ENCODE measurements around the gene SS18L1.

SS18L1 gene

GRCh38 chr20:62177307-62177706 lies 33.7 kb downstream of the SS18L1 start:
- no peak overlapping the region for H3K4me3 ChIP-seq (replicated peaks in 1 of 2; ENCODE audit: low read depth in 2 of 2, low read length in 2 of 2)
- no peak for DNase-seq (ENCODE audit: low read depth in 2 of 2)
- no peak for TF ChIP-seq CTCF (IDR thresholded peaks at IDR 0.05; ENCODE audit: low read depth, low read length)

GRCh38 chr20:62178316-62179161 lies 35.0 kb downstream of the SS18L1 start:
- no peak for TF ChIP-seq CTCF (IDR thresholded peaks at IDR 0.05; ENCODE audit: low read depth, low read length)
- H3K4me3 ChIP-seq (replicated peaks in 1 of 2; ENCODE audit: low read depth in 2 of 2, low read length in 2 of 2): no peak overlapping the region
- DNase-seq (ENCODE audit: low read depth in 2 of 2): no peak

- no peak for DNase-seq (ENCODE audit: low read depth in 2 of 2)
- TF ChIP-seq CTCF (IDR thresholded peaks at IDR 0.05; ENCODE audit: low read depth, low read length): no peak
- H3K4me3 ChIP-seq (replicated peaks in 1 of 2; ENCODE audit: low read depth in 2 of 2, low read length in 2 of 2): no peak overlapping the region
These were observed 35.6 kb downstream of the SS18L1 start for GRCh38 chr20:62179162-62179504.

GRCh38 chr20:62181808-62182207 lies 38.2 kb downstream of the SS18L1 start:
- H3K4me3 ChIP-seq (replicated peaks in 1 of 2; ENCODE audit: low read depth in 2 of 2, low read length in 2 of 2): no peak overlapping the region
- TF ChIP-seq CTCF (IDR thresholded peaks at IDR 0.05; ENCODE audit: low read depth, low read length): no peak
- no peak for DNase-seq (ENCODE audit: low read depth in 2 of 2)

- TF ChIP-seq CTCF (IDR thresholded peaks at IDR 0.05; ENCODE audit: low read depth, low read length): peak; percentile 2
- peak; percentile 95 to 96 for DNase-seq (ENCODE audit: low read depth in 2 of 2)
- peak within 1 kb of the TSS; percentile 85 to 91 for H3K4me3 ChIP-seq (replicated peaks in 1 of 2; ENCODE audit: low read depth in 2 of 2, low read length in 2 of 2)
These were observed 39.2 kb downstream of the SS18L1 start, which contains the start of gene MTG2 for GRCh38 chr20:62182469-62183425. Gene MTG2, plus strand, starts transcription at chr20:62183028. Its CDS starts 10,393 bp downstream, at chr20:62193421.

- H3K4me3 ChIP-seq (replicated peaks in 1 of 2; ENCODE audit: low read depth in 2 of 2, low read length in 2 of 2): peak overlapping the region; percentile 85 to 91
- TF ChIP-seq CTCF (IDR thresholded peaks at IDR 0.05; ENCODE audit: low read depth, low read length): no peak
- DNase-seq (ENCODE audit: low read depth in 2 of 2): peak; percentile 14 to 16
These were observed 40.0 kb downstream of the SS18L1 start for GRCh38 chr20:62183426-62184142.

All from cardiac fibroblast (primary cell).